A673 (cell line): ENCODE data around the gene TRIM8. TPM values are rescaled to one million over a fixed set of nuclear protein-coding genes. Genes with fewer than 3 reads are reported as not detected.

Source experiments
- BruUV-seq: library from RNA; stranded (reverse); fragments of 400-500 nt; replicated peaks from 2 replicates; lab custom pipeline; 2021; lab: Mats Ljungman, UMichigan
- CTCF ChIA-PET: fragments of 300-600 bp; sonication (Branson Sonifier 250); formaldehyde crosslinking; loops from one replicate; lab custom pipeline; 2022; ENCODE audit warnings: antibody characterized with exemption; lab: Charles Lee
- POLR2A ChIA-PET: fragments of 300-600 bp; sonication (Branson Sonifier 250); formaldehyde crosslinking; loops from one replicate; lab custom pipeline; 2022; ENCODE audit warnings: antibody characterized with exemption; ENCODE audit not compliant: low non-redundant PET; lab: Charles Lee
- DNase-seq: peaks from one replicate; pipeline ENCODE4 v3.0.0-alpha.2; 2015; ENCODE audit warnings: low spot score
- H3K27ac ChIP-seq: fragments of 200-600 bp; sonication (generic); 2 replicates; pipeline ENCODE4 v1.5.1; 2016; ENCODE audit warnings: mixed run types, low read depth, mild to moderate bottlenecking, mixed read lengths, antibody characterized with exemption, low read length; ENCODE audit not compliant: poor library complexity, severe bottlenecking
- H3K27me3 ChIP-seq: fragments of 200-600 bp; sonication (generic); replicated peaks from 2 replicates; pipeline ENCODE4 v1.6.1; 2017; ENCODE audit warnings: mixed run types, low read depth, mild to moderate bottlenecking, mixed read lengths, antibody characterized with exemption, low read length; ENCODE audit not compliant: insufficient read depth, poor library complexity
- H3K36me3 ChIP-seq: fragments of 200-600 bp; sonication (generic); 2 replicates; pipeline ENCODE4 v1.6.1; 2016; ENCODE audit warnings: mixed run types, mild to moderate bottlenecking, mixed read lengths, antibody characterized with exemption, low read length; ENCODE audit not compliant: insufficient read depth, poor library complexity, severe bottlenecking
- H3K4me1 ChIP-seq: fragments of 200-600 bp; sonication (generic); 2 replicates; pipeline ENCODE4 v1.6.1; 2017; ENCODE audit warnings: mixed run types, mild to moderate bottlenecking, mixed read lengths, antibody characterized with exemption, low read length; ENCODE audit not compliant: insufficient read depth, poor library complexity, severe bottlenecking
- H3K4me3 ChIP-seq: fragments of 200-600 bp; sonication (generic); 2 replicates; pipeline ENCODE4 v1.5.1; 2016; ENCODE audit warnings: low read depth, mixed run types, mild to moderate bottlenecking, mixed read lengths, low read length; ENCODE audit not compliant: poor library complexity, severe bottlenecking
- H3K9me3 ChIP-seq: fragments of 200-600 bp; sonication (generic); 2 replicates; pipeline ENCODE4 v1.6.1; 2016; ENCODE audit warnings: mixed run types, low read depth, mild to moderate bottlenecking, mixed read lengths, antibody characterized with exemption, low read length; ENCODE audit not compliant: poor library complexity, severe bottlenecking
- CTCF ChIP-seq: fragments of 300-800, 200-600 bp; sonication (generic); conservative IDR thresholded peaks from 2 replicates; pipeline ENCODE4 v1.5.1; 2017; ENCODE audit warnings: low read depth, mild to moderate bottlenecking, antibody characterized with exemption, low read length, moderate library complexity, mixed read lengths
- EZH2 ChIP-seq: fragments of 200-600 bp; sonication (generic); IDR thresholded peaks from 2 replicates; pipeline ENCODE4 v1.6.1; 2017; ENCODE audit warnings: borderline replicate concordance, low read depth, mild to moderate bottlenecking, mixed read lengths, antibody characterized with exemption, low read length; ENCODE audit not compliant: poor library complexity, severe bottlenecking
- intact Hi-C: fragments of 100-400 bp; cut with micrococcal nuclease; formaldehyde crosslinking; loops from one replicate; pipeline ENCODE4 v1.10.0; 2022; ENCODE audit not compliant: unreplicated experiment
- total RNA-seq: library from RNA; stranded (reverse); gene quantifications from 2 replicates; pipeline ENCODE4 v1.2.3, GENCODE V29; 2021

Gene TRIM8
- total RNA-seq, 1 experiment from 2014 or later: 29.4 TPM

GRCh38 chr10:102611514-102612087, 32.7 kb upstream of the TRIM8 start:
- DNase-seq: no peak
- CTCF ChIA-PET: interaction anchor here (0.7 kb wide), 1 partner anchor 477 kb away, joined by 3 read pairs; no protein-coding TSS in a partner anchor
- H3K4me1 ChIP-seq: no peaks in the 10 kb centered on the region
- H3K9me3 ChIP-seq: no peaks in the 10 kb centered on the region
- no peak overlapping the region for H3K27ac ChIP-seq
- H3K27me3 ChIP-seq: no peaks in the 10 kb centered on the region
- TF ChIP-seq CTCF (no peak), EZH2 (no peak)
- intact Hi-C loops: no loop called here
- H3K36me3 ChIP-seq: peaks cover 5% of the 10 kb centered on the region
- POLR2A ChIA-PET: interaction anchor here (0.6 kb wide), 1 partner anchor 21 kb away, joined by 3 read pairs; no protein-coding TSS in a partner anchor
- H3K4me3 ChIP-seq: no peak overlapping the region
- no TSS peak for BruUV-seq

DNA sequence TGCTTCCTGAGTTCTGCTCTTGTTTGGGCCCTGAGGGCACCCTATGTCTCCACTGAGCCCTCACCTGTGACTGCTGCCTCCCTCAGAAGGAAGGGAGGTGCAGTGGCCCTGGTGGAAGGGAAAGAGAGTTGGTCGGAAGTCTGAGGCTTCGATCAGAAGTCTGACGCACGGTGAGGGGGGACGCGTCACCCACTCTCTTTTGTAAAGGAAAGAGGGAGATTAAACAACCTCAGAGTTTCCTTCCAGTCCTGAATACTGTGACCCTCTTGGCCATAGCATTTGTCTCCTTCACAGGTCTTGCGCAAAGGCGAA, 31.4 kb upstream of the TRIM8 start:
- H3K4me3 ChIP-seq: no peak overlapping the region
- intact Hi-C loops: no loop called here
- peaks cover 5% of the 10 kb centered on the region for H3K36me3 ChIP-seq
- no peak for DNase-seq
- ChIA-PET CTCF (no interaction called here), POLR2A (no interaction called here)
- no peaks in the 10 kb centered on the region for H3K9me3 ChIP-seq
- TF ChIP-seq CTCF (no peak), EZH2 (no peak)
- no peaks in the 10 kb centered on the region for H3K4me1 ChIP-seq
- BruUV-seq: no TSS peak
- no peaks in the 10 kb centered on the region for H3K27me3 ChIP-seq
- H3K27ac ChIP-seq: no peak overlapping the region

DNA sequence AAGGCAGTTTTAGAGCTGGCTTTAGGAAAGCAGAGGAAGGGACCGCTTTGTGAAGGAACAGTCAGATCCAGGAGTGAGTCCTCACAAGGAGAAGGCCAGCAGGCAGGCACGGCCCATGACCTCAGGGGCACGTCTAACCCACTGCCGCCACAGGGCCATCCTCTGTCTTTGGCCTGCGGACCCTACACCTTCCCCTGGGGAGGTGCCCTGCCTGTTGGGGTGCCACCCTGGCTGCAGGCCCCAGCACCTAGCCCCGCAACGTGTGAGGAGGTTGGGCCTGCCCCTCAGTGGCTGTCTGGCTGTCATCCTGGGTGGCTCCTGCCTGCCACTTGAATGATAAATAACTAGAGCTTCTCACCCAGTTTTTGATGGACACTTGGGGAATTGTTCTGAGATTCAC, 31.0 kb upstream of the TRIM8 start:
- H3K36me3 ChIP-seq: peaks cover 5% of the 10 kb centered on the region
- no peak overlapping the region for H3K4me3 ChIP-seq
- intact Hi-C loops: no loop called here
- H3K4me1 ChIP-seq: no peaks in the 10 kb centered on the region
- ChIA-PET CTCF (no interaction called here), POLR2A (no interaction called here)
- TF ChIP-seq CTCF (no peak), EZH2 (no peak)
- no peaks in the 10 kb centered on the region for H3K27me3 ChIP-seq
- H3K27ac ChIP-seq: no peak overlapping the region
- H3K9me3 ChIP-seq: no peaks in the 10 kb centered on the region
- no TSS peak for BruUV-seq
- DNase-seq: no peak
